NCI-H128 (cell line): ENCODE measurements around the gene CST2.
"Not testable (repeated sequence)": the region's sequence is repeated elsewhere in the genome, so short reads cannot be mapped to it uniquely, and the experiment has no call there.

Experiments used
- DNase-seq: peaks from one replicate; lab custom pipeline; 2025; ENCODE audit not compliant: unreplicated experiment; lab: John Stamatoyannopoulos, UW

Gene CST2

GRCh38 chr20:23811559-23811958 is 15.0 kb downstream of the CST2 start:
- DNase-seq = not testable (repeated sequence)

DNA sequence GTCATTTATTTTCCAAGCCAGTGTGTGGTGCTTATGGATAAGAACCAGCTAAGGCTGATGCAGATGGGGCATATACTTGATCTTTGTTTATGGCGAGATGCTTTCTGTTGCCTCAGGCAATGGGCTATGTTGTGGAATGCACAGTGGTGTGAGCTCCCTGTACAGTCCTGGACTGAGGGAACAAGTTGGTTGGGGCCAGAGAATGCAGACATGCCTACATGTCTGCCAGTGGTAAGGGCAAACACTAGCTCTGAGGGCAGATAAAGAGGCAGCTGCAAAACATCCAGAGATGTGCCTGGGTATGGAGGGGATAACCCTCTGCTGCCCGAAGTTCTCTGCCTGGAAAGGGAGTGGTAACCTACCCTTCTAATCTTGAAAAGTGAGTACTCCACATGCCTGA is 16.2 kb downstream of the CST2 start:
- not testable (repeated sequence) for DNase-seq

DNA sequence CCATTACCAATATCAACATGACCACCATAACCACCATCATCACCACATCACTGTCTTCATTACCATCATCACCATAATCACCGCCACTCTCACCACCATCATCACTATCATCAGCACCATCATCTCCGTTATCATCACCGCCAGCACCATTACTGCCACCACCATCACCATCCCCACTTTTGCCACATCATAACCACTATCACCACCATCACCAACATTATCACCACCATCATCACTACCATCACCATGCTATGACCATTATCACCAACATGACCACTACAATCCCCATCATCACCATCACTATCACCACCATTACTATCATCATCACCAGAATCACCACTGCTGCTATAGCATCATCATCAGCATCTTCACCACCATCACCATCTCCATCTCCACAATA is 25.7 kb downstream of the CST2 start:
- DNase-seq = no peak

DNA sequence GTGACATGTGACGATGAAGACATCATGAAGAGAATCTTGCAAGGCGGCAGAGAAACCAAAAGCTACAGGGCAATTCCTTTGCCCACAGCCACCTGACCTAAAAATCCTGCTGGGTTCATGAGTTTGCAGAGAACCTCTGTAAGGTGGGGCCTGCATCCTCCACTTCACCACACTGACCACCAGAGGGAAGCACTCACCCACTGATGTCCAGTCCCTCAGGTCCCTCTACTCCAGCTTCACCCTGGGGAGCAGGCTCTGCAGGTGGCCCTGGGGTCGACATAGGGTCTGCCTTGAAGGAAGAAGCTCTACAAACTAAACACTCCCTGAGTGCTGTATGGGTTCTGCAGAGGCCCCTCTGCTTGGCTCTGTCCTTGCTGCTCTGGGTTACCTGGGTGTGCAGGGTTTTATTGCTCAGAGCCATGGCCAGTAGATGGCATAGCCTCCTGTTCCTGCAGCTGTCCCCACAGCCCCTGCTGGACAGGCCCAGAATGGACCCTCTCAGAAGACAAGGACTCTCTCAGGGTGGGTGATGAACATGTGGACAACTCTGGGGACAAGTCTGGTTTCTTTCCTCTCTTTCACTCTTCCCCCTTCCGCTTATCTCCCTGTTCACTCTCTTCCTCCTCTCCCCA is 27.2 kb downstream of the CST2 start:
- not testable (repeated sequence) for DNase-seq

DNA sequence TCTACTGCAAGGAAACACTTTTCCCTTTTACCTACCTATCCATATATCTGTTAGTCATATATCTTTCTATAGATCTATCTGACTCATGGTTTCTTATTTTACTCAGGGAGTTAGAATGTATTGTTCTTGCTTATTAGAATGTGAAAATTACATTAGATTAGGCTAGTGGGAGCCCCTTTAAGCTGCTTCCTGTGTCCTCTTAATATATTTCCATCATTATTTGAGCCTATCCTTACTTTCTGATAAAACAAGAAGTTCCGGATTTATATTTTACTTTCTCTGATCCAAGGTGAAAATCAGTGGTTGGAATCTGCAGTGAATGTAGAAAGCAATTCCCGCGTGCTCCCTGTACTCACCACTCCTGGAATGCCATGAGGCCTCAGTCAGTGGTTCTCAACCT is 31.0 kb downstream of the CST2 start:
- no peak for DNase-seq

- no peak for DNase-seq
Observed at GRCh38 chr20:23794841-23795240, 31.7 kb downstream of the CST2 start.

- DNase-seq = no peak
Observed at GRCh38 chr20:23794065-23794464, 32.5 kb downstream of the CST2 start.

GRCh38 chr20:23783447-23783846 is 43.1 kb downstream of the CST2 start:
- DNase-seq = no peak

GRCh38 chr20:23782366-23782983 is 44.1 kb downstream of the CST2 start:
- no peak for DNase-seq

- DNase-seq = not testable (repeated sequence)
Observed at GRCh38 chr20:23778676-23779075, 47.9 kb downstream of the CST2 start.

DNA sequence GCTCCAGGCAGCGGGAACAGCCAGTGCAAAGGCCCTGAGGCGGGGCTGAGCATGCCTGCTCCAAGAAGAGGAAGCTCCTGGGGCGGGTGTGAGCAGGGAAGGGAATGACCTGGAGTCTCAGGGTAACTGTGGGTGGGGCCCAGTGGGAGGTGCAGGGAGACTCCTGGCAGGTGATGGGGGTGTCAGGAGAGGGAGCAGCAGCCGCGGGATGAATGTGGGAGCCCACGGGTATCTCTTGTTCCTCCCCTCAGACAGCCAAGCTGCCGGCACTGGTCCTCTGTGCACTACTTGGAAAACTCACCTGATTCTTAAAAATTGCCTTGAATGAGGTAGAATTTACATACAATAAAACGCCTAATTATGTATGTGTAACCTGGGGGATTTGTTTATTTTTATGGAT is 49.1 kb downstream of the CST2 start:
- DNase-seq = not testable (repeated sequence)

DNA sequence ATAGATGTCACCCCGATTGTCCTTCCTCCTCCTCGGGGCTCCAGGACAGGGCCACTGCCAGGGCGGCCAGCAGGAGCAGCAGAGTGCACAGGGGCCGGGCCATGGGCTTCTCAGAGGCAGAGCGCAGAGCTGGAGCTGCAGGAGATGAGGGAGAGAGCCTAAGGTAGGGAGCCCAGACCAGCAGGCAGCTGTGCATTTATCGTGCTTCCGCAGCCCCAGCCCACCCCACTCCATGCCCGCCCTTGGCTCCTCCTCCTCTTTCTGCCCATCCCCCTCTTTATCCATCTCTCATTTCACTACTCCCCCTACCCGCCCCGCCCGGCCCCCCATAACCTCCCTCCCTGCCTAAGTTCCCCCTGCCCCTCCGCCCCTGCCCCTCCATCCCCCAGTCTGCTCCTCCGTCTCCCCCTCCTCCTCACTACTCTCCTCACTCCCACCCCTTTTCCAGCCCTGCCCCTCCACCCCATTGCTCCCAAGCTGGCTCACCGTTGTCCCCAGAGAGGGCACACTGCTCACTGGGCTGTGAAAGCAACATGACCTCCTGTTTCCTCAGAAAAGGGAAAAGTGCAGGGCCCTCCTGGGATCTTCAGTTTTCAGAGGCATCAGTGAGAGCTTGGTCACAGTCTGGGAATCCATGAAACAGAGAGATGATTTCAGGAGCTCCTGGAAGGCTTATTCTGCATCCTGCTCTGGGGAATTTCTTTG is 50.3 kb downstream of the CST2 start:
- no peak for DNase-seq

- DNase-seq = no peak
Observed at GRCh38 chr20:23774081-23774480, 52.4 kb downstream of the CST2 start.
